ENCODE data around the gene PXDC1. TPM values are rescaled to one million over a fixed set of nuclear protein-coding genes. Genes with fewer than 3 reads are reported as not detected.
A peak's percentile ranks its signal among the peaks of the same experiment; 100 is the strongest.

PXDC1 gene
- total RNA-seq, 6 experiments from 2014 or later: 50.5 to 250 (median 97.5) TPM

- WGBS (ENCODE audit: insufficient coverage, low coverage, low lambda C conversion rate, missing lambda C conversion rate): 10% methylated on average over 7 of the region's 7 CpGs
- intact Hi-C loops (cut with DNase I): loop anchor here in 1 of 2 donors (10.0 kb wide), 1 partner anchor 235 kb away; no protein-coding TSS in a partner anchor
- DNase-seq (peak; percentile 56 to 63 (median 62)), ATAC-seq (peak in 2 of 4 donors; percentile 0 to 17)
- Histone ChIP-seq H3K4me1 (peaks cover 0 to 47% (median 18%) of the 10 kb centered on the region in 4 donors), H3K9me3 (no peaks in the 10 kb centered on the region), H3K36me3 (no peaks in the 10 kb centered on the region), H3K27me3 (no peaks in the 10 kb centered on the region), H3K4me3 (peak overlapping the region; percentile 69 to 95 (median 92)), H3K27ac (peak overlapping the region; percentile 99 to 100 (median 99))
- no peak for TF ChIP-seq POLR2A (IDR thresholded peaks at IDR 0.05)
- TF ChIP-seq CTCF (IDR thresholded peaks at IDR 0.05): no peak
Measured at GRCh38 chr6:3749977-3750316, 1.6 kb downstream of the PXDC1 start.

- intact Hi-C loops (cut with DNase I): loop anchor here in 1 of 2 donors (10.0 kb wide), 1 partner anchor 236 kb away; no protein-coding TSS in a partner anchor
- peak; percentile 24 to 65 (median 54) for ATAC-seq
- H3K4me1 ChIP-seq: peaks cover 0 to 54% (median 22%) of the 10 kb centered on the region in 4 donors
- H3K9me3 ChIP-seq: no peaks in the 10 kb centered on the region
- no peaks in the 10 kb centered on the region for H3K27me3 ChIP-seq
- no peaks in the 10 kb centered on the region for H3K36me3 ChIP-seq
- peak overlapping the region; percentile 99 to 100 (median 99) for H3K27ac ChIP-seq
- TF ChIP-seq CTCF (IDR thresholded peaks at IDR 0.05) (no peak), POLR2A (IDR thresholded peaks at IDR 0.05) (peak; percentile 66)
- 31% methylated on average over 17 of the region's 24 CpGs for WGBS (ENCODE audit: insufficient coverage, low coverage, low lambda C conversion rate, missing lambda C conversion rate)
- DNase-seq: peak; percentile 83 to 87 (median 84)
- peak overlapping the region; percentile 69 to 95 (median 92) for H3K4me3 ChIP-seq
Measured at GRCh38 chr6:3749067-3749841, 2.3 kb downstream of the PXDC1 start.

GRCh38 chr6:3748208-3749066 is 3.1 kb downstream of the PXDC1 start:
- Histone ChIP-seq H3K4me1 (peaks cover 0 to 62% (median 26%) of the 10 kb centered on the region in 4 donors), H3K27ac (peak overlapping the region; percentile 99 to 100 (median 99)), H3K4me3 (peak overlapping the region in 2 of 3 donors; percentile 92 to 95), H3K27me3 (no peaks in the 10 kb centered on the region), H3K9me3 (no peaks in the 10 kb centered on the region), H3K36me3 (no peaks in the 10 kb centered on the region)
- ATAC-seq (peak; percentile 27 to 43 (median 40)), DNase-seq (peak in 2 of 3 donors; percentile 73 to 75)
- WGBS (ENCODE audit: insufficient coverage, low coverage, low lambda C conversion rate, missing lambda C conversion rate): 34% methylated on average over 9 of the region's 12 CpGs
- peak; percentile 66 for TF ChIP-seq POLR2A (IDR thresholded peaks at IDR 0.05)
- peak; percentile 51 to 66 (median 56) for TF ChIP-seq CTCF (IDR thresholded peaks at IDR 0.05)
- intact Hi-C loops (cut with DNase I): loop anchor here in 1 of 2 donors (10.0 kb wide), 1 partner anchor 236 kb away; no protein-coding TSS in a partner anchor

- no peaks in the 10 kb centered on the region for H3K27me3 ChIP-seq
- TF ChIP-seq CTCF (IDR thresholded peaks at IDR 0.05) (no peak), POLR2A (IDR thresholded peaks at IDR 0.05) (peak; percentile 6)
- H3K4me3 ChIP-seq: no peak overlapping the region
- no peaks in the 10 kb centered on the region for H3K36me3 ChIP-seq
- intact Hi-C loops (cut with DNase I): loop anchor here in 1 of 2 donors (10.0 kb wide), 1 partner anchor 238 kb away; no protein-coding TSS in a partner anchor
- H3K27ac ChIP-seq: peak overlapping the region in 2 of 3 donors; percentile 99 to 100
- H3K4me1 ChIP-seq: peaks cover 0 to 70% (median 28%) of the 10 kb centered on the region in 4 donors
- no peaks in the 10 kb centered on the region for H3K9me3 ChIP-seq
- 81% methylated on average over 11 of the region's 12 CpGs for WGBS (ENCODE audit: insufficient coverage, low coverage, low lambda C conversion rate, missing lambda C conversion rate)
- ATAC-seq (no peak), DNase-seq (no peak)
Measured at GRCh38 chr6:3747100-3747737, 4.3 kb downstream of the PXDC1 start.

All from right lobe of liver (tissue), 6 donors.